ENCODE measurements around the gene HIPK2. TPM values are rescaled to one million over a fixed set of nuclear protein-coding genes. Genes with fewer than 3 reads are reported as not detected.

HIPK2 gene
- total and polyA plus RNA-seq, 10 of the 15 experiments (the other 5 are each of a cell fraction or from before 2014, with no cell fraction given) = 1.7 to 39.0 (median 9.4) TPM

DNA sequence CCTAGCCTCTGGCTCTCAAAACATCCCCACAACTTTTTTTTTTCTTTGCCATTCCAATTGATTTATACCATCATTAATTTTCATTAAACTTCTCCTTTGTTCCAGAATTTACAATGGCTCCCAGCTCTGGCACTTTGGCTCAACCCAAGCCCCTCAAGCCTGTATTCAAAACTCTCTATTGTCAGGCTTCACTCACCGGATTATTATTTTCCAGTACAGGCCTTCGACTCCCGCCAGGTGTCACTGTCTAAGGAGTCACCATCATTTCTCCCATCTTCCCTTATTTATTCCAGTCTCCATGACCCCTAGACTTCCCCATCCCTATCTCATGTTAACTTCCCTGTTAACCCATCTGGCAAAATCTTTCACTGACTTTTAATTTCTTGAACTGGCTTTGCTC, 67.8 kb downstream of the HIPK2 start:
- intact Hi-C loops (cut with micrococcal nuclease; ENCODE audit: unreplicated experiment) = no loop called here
- in situ Hi-C loops (cut with MboI) = no loop called here
- ChIA-PET CTCF (interaction anchor here (1.3 to 2.1 kb wide), 4 partner anchors 12 to 63 kb away, joined by 3 to 6 read pairs (median 4); no protein-coding TSS in a partner anchor), SMC1A (ENCODE audit: uncharacterized antibody, unreplicated experiment) (interaction anchor here (0.7 to 3.2 kb wide), 6 partner anchors 10 to 120 kb away, joined by 3 to 28 read pairs (median 4); no protein-coding TSS in a partner anchor), RAD21 (ENCODE audit: unreplicated experiment) (interaction anchor here (0.6 to 2.7 kb wide), 2 partner anchors 36 to 64 kb away, joined by 6 to 18 read pairs; no protein-coding TSS in a partner anchor), POLR2A (no interaction called here)
- Histone ChIP-seq H3K9me3 (replicated peaks; ENCODE audit: control insufficient read depth, insufficient read depth, low read length) (no peaks in the 10 kb centered on the region; the same call in 2 of the 3 replicates), H3K27ac (ENCODE audit: control insufficient read depth, insufficient read depth) (no peak overlapping the region), H3K27me3 (replicated peaks in 1 of 2; ENCODE audit: control insufficient read depth in 2 of 2, insufficient read depth in 2 of 2, low read length in 1 of 2) (no peaks in the 10 kb centered on the region), H3K36me3 (ENCODE audit: control insufficient read depth in 2 of 2, insufficient read depth in 2 of 2, low read length in 1 of 2) (peaks cover 3 to 12% of the 10 kb centered on the region in 2 experiments; a peak in 3 of 4 replicates), H3K9ac (ENCODE audit: control insufficient read depth, insufficient read depth, low read length) (no peak overlapping the region), H2AFZ (ENCODE audit: control insufficient read depth, low read depth, low read length) (no peak overlapping the region), H4K20me1 (ENCODE audit: control insufficient read depth, insufficient read depth) (no peaks in the 10 kb centered on the region), H3K4me3 (no peak overlapping the region), H3K4me1 (ENCODE audit: control insufficient read depth, insufficient read depth, low read length) (peaks cover 18% of the 10 kb centered on the region), H3K79me2 (ENCODE audit: control insufficient read depth, insufficient read depth, low read length) (peaks cover 8% of the 10 kb centered on the region), H3K4me2 (ENCODE audit: control insufficient read depth, insufficient read depth) (no peak overlapping the region)
- FAIRE-seq (no peak), DNase-seq (ENCODE audit: low read depth, low spot score) (no peak), ATAC-seq (no peak)
- no TSS peak for BruUV-seq (replicated peaks)
- 100% methylated on average over 3 of the region's 3 CpGs for WGBS (ENCODE audit: insufficient coverage, insufficient replicate concordance, low lambda C conversion rate, missing lambda C conversion rate)
- TF ChIP-seq ZBTB40 (IDR thresholded peaks at IDR 0.05; ENCODE audit: borderline replicate concordance) (no peak), TBL1XR1 (IDR thresholded peaks at IDR 0.05; ENCODE audit: low read depth, low read length) (no peak), YY1 (IDR thresholded peaks at IDR 0.05; ENCODE audit: low read depth, low read length) (no peak), CBX3 (IDR thresholded peaks at IDR 0.05; ENCODE audit: borderline replicate concordance, low read depth) (no peak), CREB1 (IDR thresholded peaks at IDR 0.05; ENCODE audit: low read depth) (no peak), JUNB (IDR thresholded peaks at IDR 0.05) (no peak), SPI1 (IDR thresholded peaks at IDR 0.05; ENCODE audit: borderline replicate concordance, insufficient read depth, low read depth, low read length) (no peak), IKZF2 (IDR thresholded peaks at IDR 0.05) (no peak), MTA2 (IDR thresholded peaks at IDR 0.05; ENCODE audit: low read depth) (no peak), BHLHE40 (IDR thresholded peaks at IDR 0.05; ENCODE audit: borderline replicate concordance in 1 of 2, low read depth in 2 of 2, low read length in 1 of 2) (no peak), CHD2 (IDR thresholded peaks at IDR 0.05; ENCODE audit: borderline replicate concordance, low read depth, low read length) (no peak), FOXK2 (IDR thresholded peaks at IDR 0.05) (no peak), RUNX3 (IDR thresholded peaks at IDR 0.05; ENCODE audit: low read length) (no peak), SUZ12 (IDR thresholded peaks at IDR 0.05; ENCODE audit: unreplicated experiment) (no peak)
- TF ChIP-seq, protein P1, sequence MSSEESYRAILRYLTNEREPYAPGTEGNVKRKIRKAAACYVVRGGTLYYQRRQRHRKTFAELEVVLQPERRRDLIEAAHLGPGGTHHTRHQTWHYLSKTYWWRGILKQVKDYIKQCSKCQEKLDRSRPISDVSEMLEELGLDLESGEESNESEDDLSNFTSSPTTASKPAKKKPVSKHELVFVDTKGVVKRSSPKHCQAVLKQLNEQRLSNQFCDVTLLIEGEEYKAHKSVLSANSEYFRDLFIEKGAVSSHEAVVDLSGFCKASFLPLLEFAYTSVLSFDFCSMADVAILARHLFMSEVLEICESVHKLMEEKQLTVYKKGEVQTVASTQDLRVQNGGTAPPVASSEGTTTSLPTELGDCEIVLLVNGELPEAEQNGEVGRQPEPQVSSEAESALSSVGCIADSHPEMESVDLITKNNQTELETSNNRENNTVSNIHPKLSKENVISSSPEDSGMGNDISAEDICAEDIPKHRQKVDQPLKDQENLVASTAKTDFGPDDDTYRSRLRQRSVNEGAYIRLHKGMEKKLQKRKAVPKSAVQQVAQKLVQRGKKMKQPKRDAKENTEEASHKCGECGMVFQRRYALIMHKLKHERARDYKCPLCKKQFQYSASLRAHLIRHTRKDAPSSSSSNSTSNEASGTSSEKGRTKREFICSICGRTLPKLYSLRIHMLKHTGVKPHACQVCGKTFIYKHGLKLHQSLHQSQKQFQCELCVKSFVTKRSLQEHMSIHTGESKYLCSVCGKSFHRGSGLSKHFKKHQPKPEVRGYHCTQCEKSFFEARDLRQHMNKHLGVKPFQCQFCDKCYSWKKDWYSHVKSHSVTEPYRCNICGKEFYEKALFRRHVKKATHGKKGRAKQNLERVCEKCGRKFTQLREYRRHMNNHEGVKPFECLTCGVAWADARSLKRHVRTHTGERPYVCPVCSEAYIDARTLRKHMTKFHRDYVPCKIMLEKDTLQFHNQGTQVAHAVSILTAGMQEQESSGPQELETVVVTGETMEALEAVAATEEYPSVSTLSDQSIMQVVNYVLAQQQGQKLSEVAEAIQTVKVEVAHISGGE (CRISPR knock-in tag; IDR thresholded peaks at IDR 0.05) = no peak

Data from GM12878 (cell line).